ENCODE results near the gene CYP2W1. TPM values are rescaled to one million over a fixed set of nuclear protein-coding genes. Genes with fewer than 3 reads are reported as not detected.

The CYP2W1 gene
- polyA plus RNA-seq, 1 donor (not counting 4 experiments of a cell fraction or from before 2014, with no cell fraction given) = 0.05 TPM

- H3K4me1 ChIP-seq (ENCODE audit: control insufficient read depth, extremely low read depth, insufficient read depth, low read length) = no peaks in the 10 kb centered on the region
- DNase-seq (ENCODE audit: low read depth, low spot score) (no peak), FAIRE-seq (no peak)
- no peak overlapping the region for H3K27ac ChIP-seq (ENCODE audit: control insufficient read depth, insufficient read depth, low read length)
- H3K9me1 ChIP-seq (ENCODE audit: control insufficient read depth, extremely low read depth, insufficient read depth, low read length) = no peaks in the 10 kb centered on the region
- peaks cover 15% of the 10 kb centered on the region for H3K27me3 ChIP-seq (ENCODE audit: control insufficient read depth, extremely low read depth, insufficient read depth, low read length)
- peaks cover 0 to 4% of the 10 kb centered on the region in 2 experiments for H3K36me3 ChIP-seq (ENCODE audit: control insufficient read depth in 2 of 2, extremely low read depth in 1 of 2, insufficient read depth in 2 of 2, low read length in 2 of 2)
- H3K4me3 ChIP-seq (ENCODE audit: control insufficient read depth in 2 of 3, extremely low read depth in 1 of 3, insufficient read depth in 2 of 3, low read depth in 1 of 3, low read length in 3 of 3) = no peak overlapping the region
- no peaks in the 10 kb centered on the region for H3K79me2 ChIP-seq (ENCODE audit: control insufficient read depth, insufficient read depth, low read length)
- dilution Hi-C loops (cut with MboI; ENCODE audit: extremely low pct_ligation_motif_present, low sequenced_read_pairs) = no loop called here
- TF ChIP-seq CTCF (optimal IDR thresholded peaks at IDR 0.05 in 1 of 3, IDR thresholded peaks at IDR 0.05 in 1 of 3, conservative IDR thresholded peaks at IDR 0.05 in 1 of 3; ENCODE audit: extremely low read depth in 1 of 3, insufficient read depth in 2 of 3, low read length in 3 of 3) (no peak), EZH2 (IDR thresholded peaks at IDR 0.05; ENCODE audit: low read length) (no peak)
- no peak overlapping the region for H3K9ac ChIP-seq (ENCODE audit: control insufficient read depth, extremely low read depth, insufficient read depth, low read length)
- peaks cover 2% of the 10 kb centered on the region for H4K20me1 ChIP-seq (ENCODE audit: control insufficient read depth, extremely low read depth, insufficient read depth, low read length)
- no peak overlapping the region for H3K4me2 ChIP-seq (ENCODE audit: control insufficient read depth, extremely low read depth, insufficient read depth, low read depth, low read length)
- H3K9me3 ChIP-seq (ENCODE audit: control insufficient read depth, low read depth, low read length) = no peaks in the 10 kb centered on the region
- no peak overlapping the region for H2AFZ ChIP-seq (ENCODE audit: control insufficient read depth, low read length)
These were observed 21.2 kb upstream of the CYP2W1 start for GRCh38 chr7:961546-962400.

- H2AFZ ChIP-seq (ENCODE audit: control insufficient read depth, low read length) = no peak overlapping the region
- dilution Hi-C loops (cut with MboI; ENCODE audit: extremely low pct_ligation_motif_present, low sequenced_read_pairs) = no loop called here
These were observed 20.4 kb upstream of the CYP2W1 start for GRCh38 chr7:962401-963081.

More at GRCh38 chr7:962401-963081, 20.4 kb upstream of the CYP2W1 start:
- no peaks in the 10 kb centered on the region for H3K4me1 ChIP-seq (ENCODE audit: control insufficient read depth, extremely low read depth, insufficient read depth, low read length)
- no peaks in the 10 kb centered on the region for H3K9me3 ChIP-seq (ENCODE audit: control insufficient read depth, low read depth, low read length)
- H4K20me1 ChIP-seq (ENCODE audit: control insufficient read depth, extremely low read depth, insufficient read depth, low read length) = peaks cover 6% of the 10 kb centered on the region
- H3K9ac ChIP-seq (ENCODE audit: control insufficient read depth, extremely low read depth, insufficient read depth, low read length) = no peak overlapping the region
- FAIRE-seq (no peak), DNase-seq (ENCODE audit: low read depth, low spot score) (no peak)
- TF ChIP-seq EZH2 (IDR thresholded peaks at IDR 0.05; ENCODE audit: low read length) (no peak), CTCF (optimal IDR thresholded peaks at IDR 0.05 in 1 of 3, IDR thresholded peaks at IDR 0.05 in 1 of 3, conservative IDR thresholded peaks at IDR 0.05 in 1 of 3; ENCODE audit: extremely low read depth in 1 of 3, insufficient read depth in 2 of 3, low read length in 3 of 3) (no peak)
- H3K27ac ChIP-seq (ENCODE audit: control insufficient read depth, insufficient read depth, low read length) = no peak overlapping the region
- H3K79me2 ChIP-seq (ENCODE audit: control insufficient read depth, insufficient read depth, low read length) = no peaks in the 10 kb centered on the region
- peaks cover 15% of the 10 kb centered on the region for H3K27me3 ChIP-seq (ENCODE audit: control insufficient read depth, extremely low read depth, insufficient read depth, low read length)
- H3K4me3 ChIP-seq (ENCODE audit: control insufficient read depth in 2 of 3, extremely low read depth in 1 of 3, insufficient read depth in 2 of 3, low read depth in 1 of 3, low read length in 3 of 3) = no peak overlapping the region
- no peaks in the 10 kb centered on the region for H3K9me1 ChIP-seq (ENCODE audit: control insufficient read depth, extremely low read depth, insufficient read depth, low read length)
- no peak overlapping the region for H3K4me2 ChIP-seq (ENCODE audit: control insufficient read depth, extremely low read depth, insufficient read depth, low read depth, low read length)
- peaks cover 3 to 8% of the 10 kb centered on the region in 2 experiments for H3K36me3 ChIP-seq (ENCODE audit: control insufficient read depth in 2 of 2, extremely low read depth in 1 of 2, insufficient read depth in 2 of 2, low read length in 2 of 2)
